LNCaP clone FGC (cell line): ENCODE measurements around the gene MRO.

Source experiments
- DNase-seq: peaks from one replicate; pipeline ENCODE4 v3.0.0-alpha.2; 2011; ENCODE audit warnings: low read depth
- H3K4me3 ChIP-seq: 2 replicates; pipeline ENCODE4 v1.5.1; 2011; ENCODE audit warnings: mild to moderate bottlenecking, low read depth, low read length, control low read depth
- TF ChIP-seq, protein P1 (sequence below): IDR thresholded peaks from 2 replicates; pipeline ENCODE4 v1.5.1; 2012; ENCODE audit warnings: mild to moderate bottlenecking; ENCODE audit not compliant: control insufficient read depth, insufficient read depth; ENCODE audit errors: extremely low read depth

The MRO gene

GRCh38 chr18:50819728-50820378 lies at the start of gene MRO:
Gene MRO (minus strand): TSS chr18:50820016. CDS start chr18:50809400, 10,616 bp downstream.
- TF ChIP-seq, protein P1, sequence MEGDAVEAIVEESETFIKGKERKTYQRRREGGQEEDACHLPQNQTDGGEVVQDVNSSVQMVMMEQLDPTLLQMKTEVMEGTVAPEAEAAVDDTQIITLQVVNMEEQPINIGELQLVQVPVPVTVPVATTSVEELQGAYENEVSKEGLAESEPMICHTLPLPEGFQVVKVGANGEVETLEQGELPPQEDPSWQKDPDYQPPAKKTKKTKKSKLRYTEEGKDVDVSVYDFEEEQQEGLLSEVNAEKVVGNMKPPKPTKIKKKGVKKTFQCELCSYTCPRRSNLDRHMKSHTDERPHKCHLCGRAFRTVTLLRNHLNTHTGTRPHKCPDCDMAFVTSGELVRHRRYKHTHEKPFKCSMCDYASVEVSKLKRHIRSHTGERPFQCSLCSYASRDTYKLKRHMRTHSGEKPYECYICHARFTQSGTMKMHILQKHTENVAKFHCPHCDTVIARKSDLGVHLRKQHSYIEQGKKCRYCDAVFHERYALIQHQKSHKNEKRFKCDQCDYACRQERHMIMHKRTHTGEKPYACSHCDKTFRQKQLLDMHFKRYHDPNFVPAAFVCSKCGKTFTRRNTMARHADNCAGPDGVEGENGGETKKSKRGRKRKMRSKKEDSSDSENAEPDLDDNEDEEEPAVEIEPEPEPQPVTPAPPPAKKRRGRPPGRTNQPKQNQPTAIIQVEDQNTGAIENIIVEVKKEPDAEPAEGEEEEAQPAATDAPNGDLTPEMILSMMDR, result peak; percentile 90
- no peak for DNase-seq
- peak within 1 kb of the TSS; percentile 50 for H3K4me3 ChIP-seq

GRCh38 chr18:50869150-50869549 lies 49.3 kb upstream of the MRO start:
- DNase-seq, result no peak
- TF ChIP-seq, protein P1, result no peak
- H3K4me3 ChIP-seq, result no peak overlapping the region

- TF ChIP-seq, protein P1, result peak; percentile 31
- no peak overlapping the region for H3K4me3 ChIP-seq
- DNase-seq, result no peak
These were observed 46.9 kb upstream of the MRO start for GRCh38 chr18:50866765-50867164.

GRCh38 chr18:50863840-50864375 lies 44.1 kb upstream of the MRO start:
- H3K4me3 ChIP-seq, result no peak overlapping the region
- DNase-seq, result no peak
- TF ChIP-seq, protein P1, result no peak

DNA sequence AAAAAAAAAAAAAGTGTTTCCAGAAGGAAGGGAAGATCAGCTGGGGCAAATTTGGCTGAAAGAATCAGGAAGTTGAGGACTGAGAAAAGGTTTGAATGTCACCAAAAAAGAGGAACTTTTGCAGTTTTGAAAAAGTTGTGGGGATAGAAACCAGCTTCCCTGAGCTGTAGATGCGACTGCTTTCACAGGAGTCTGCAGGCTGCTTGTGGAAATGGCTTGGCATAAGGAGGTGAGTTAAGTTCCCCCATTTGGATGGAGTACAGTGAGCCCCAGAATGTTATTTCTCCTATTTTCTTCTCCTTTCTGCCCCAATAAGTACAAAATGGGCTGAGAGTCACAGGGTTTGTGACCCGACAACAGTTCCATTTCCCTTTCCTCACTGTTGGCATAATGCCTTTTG lies 42.6 kb upstream of the MRO start:
- no peak for DNase-seq
- H3K4me3 ChIP-seq, result no peak overlapping the region
- TF ChIP-seq, protein P1, result no peak

- TF ChIP-seq, protein P1, result no peak
- DNase-seq, result no peak
- no peak overlapping the region for H3K4me3 ChIP-seq
These were observed 41.8 kb upstream of the MRO start for GRCh38 chr18:50861617-50862016.
